Fibroblast of skin of abdomen (primary cell): ENCODE results near the gene AP1M2.
"Not testable (repeated sequence)": the region's sequence is repeated elsewhere in the genome, so short reads cannot be mapped to it uniquely, and the experiment has no call there.

Source experiments
- DNase-seq: peaks from one replicate; pipeline ENCODE4 v3.0.0-alpha.2; 2013

The AP1M2 gene

DNA sequence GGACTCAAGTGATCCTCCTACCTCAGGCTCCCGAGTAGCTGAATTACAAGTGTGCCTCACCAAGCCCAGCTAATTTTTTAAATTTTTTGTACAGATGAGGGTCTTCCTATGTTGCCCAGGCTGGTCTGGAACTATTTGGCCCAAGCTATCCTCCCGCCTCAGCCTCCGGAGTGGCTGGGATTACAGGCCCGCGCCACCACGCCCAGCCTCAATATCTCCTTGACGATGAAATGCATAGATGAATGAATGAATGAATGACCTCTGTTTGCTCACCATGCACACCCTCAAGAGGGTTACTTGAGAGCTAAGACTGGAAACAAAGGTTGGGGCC is 14.9 kb upstream of the AP1M2 start:
- no peak for DNase-seq

- no peak for DNase-seq
Observed at GRCh38 chr19:10600149-10600548, 13.0 kb upstream of the AP1M2 start.

- DNase-seq = no peak
Observed at GRCh38 chr19:10593820-10594637, 6.9 kb upstream of the AP1M2 start.

GRCh38 chr19:10593148-10593547 is 6.0 kb upstream of the AP1M2 start:
- no peak for DNase-seq

- DNase-seq = no peak
Observed at GRCh38 chr19:10587839-10588150, 683 bp upstream of the AP1M2 start.

- no peak for DNase-seq
Observed at GRCh38 chr19:10586396-10586795, 716 bp downstream of the AP1M2 start.

DNA sequence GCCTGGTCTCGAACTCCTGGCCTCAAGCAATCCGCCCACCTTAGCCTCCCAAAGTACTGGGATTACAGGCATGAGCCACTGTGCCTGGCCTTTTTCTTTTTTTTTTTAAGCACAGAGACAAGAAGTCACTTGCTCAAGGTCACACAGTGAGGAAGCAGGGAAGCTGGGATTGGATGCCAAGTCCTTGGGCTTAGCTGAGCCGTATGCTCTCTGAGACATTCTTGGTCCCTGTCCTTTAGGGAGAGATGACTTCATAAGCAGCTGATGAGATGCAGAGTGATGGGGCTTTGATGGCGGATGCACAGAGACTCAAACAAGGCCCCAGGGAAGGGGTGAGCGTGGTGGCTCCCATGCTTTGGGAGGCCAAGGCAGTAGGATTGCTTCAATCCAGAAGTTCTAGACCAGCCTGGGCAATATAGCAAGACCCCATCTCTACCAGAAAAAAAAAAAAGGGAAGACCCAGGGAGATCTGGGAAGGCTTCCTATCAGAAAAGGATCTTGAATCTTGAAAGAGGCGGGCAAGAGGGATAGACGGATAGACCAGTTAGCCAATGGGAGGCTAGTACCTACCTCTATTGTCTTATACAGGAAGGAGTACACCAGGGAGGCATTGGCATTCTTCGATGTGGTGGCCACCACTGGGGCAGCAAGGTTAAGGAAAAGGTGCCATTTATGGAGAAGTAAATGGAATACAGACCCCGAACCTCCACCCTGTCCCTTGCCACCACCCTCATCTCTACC is 3.9 kb downstream of the AP1M2 start:
- DNase-seq = no peak

DNA sequence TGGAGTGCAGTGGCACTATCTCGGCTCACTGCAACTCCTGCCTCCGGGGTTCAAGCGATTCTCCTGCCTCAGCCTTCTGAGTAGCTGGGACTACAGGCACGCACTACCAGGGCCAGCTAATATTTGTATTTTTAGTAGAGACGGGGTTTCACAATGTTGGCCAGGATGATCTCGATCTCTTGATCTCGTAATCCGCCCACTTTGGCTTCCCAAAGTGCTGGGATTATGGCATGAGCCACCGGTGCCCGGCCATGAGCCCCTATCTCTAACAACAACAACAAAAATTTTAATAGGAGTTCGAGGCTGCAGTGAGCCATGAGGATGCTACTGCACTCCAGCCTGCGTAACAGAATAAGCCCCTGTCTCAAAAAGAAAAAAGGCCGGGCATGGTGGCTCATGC is 5.0 kb downstream of the AP1M2 start:
- DNase-seq = no peak

DNA sequence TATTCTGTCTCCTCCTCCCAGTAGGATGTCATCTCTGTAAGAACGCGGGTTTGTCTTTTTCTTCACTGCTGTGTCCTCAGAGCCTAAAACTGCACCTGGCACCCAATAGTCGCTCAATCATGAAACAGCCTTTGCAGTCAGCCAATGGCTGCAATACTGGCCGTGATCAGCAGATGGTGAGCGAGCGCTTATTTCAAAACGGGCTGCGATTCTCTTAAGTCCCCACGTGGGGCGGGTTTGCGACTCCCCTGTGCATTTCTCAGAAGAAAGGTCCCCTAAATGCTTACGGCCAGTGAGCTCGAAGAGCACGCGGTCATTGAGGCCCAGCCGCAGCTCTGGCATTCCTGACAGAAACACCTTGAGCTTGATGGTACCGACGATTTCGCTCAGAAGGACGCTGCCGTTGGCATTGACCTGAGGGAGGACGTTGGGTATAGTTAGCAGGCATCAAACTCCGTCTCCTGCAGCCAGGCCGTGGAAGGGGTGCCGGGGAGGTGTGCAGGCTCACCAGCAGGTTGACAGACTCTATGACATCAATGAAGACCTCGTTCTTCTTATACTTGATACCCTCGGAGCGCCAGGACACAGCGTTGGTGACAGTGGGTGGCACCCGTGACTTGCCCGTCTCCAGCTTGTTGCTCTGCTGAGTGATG is 6.0 kb downstream of the AP1M2 start:
- DNase-seq = peak; percentile 87

GRCh38 chr19:10577951-10578350 is 9.2 kb downstream of the AP1M2 start:
- DNase-seq = no peak

- DNase-seq = no peak
Observed at GRCh38 chr19:10575011-10575716, 11.9 kb downstream of the AP1M2 start.

- no peak for DNase-seq
Observed at GRCh38 chr19:10574462-10574861, 12.7 kb downstream of the AP1M2 start.

- DNase-seq = not testable (repeated sequence)
Observed at GRCh38 chr19:10573793-10574192, 13.3 kb downstream of the AP1M2 start.

- DNase-seq = peak; percentile 99
Observed at GRCh38 chr19:10568826-10569651, 18.1 kb downstream of the AP1M2 start, which contains the start of gene CDKN2D. Gene CDKN2D (minus strand): TSS chr19:10568979. CDS start chr19:10568653, 326 bp downstream.

- no peak for DNase-seq
Observed at GRCh38 chr19:10568062-10568825, 18.9 kb downstream of the AP1M2 start.

GRCh38 chr19:10567656-10568055 is 19.5 kb downstream of the AP1M2 start:
- no peak for DNase-seq

DNA sequence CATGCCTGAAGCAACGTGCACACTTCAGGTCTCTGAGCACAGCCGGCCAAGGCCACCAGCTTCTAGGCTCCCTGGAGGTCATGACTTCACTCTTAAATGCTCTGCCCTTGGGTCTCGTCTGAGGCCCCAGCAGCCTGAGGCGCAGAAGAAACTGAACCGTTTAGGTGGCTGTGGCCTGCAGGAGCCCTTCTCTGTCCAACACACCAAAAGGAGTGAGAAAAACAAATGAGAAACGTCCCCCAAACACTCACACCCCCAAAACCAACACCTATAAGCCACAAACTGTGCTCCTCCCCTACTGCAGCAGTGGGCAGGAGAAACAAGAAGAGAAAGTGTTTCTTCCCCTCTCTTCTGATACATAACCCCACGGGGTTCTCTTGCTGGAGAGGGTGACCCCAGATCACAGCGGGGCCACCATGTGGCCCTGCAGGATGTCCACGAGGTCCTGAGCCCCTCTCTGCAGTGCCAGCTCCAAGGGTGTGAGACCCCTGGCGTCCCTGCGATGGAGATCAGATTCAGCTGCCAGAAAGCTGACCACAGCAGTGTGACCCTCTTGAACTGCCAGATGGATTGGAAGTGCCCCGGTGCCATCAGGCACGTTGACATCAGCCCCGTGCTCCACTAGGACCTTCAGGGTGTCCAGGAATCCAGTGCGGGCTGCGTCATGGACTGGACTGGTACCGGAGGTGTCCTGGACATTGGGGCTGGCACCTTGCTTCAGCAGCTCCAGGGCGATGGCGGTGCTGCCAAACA is 20.3 kb downstream of the AP1M2 start:
- no peak for DNase-seq

GRCh38 chr19:10566408-10566657 is 20.8 kb downstream of the AP1M2 start:
- DNase-seq = no peak

GRCh38 chr19:10565567-10566407 is 21.3 kb downstream of the AP1M2 start, which contains the start of gene KRI1:
Gene KRI1 (minus strand): TSS chr19:10566010. CDS start chr19:10565999, 11 bp downstream.
- peak; percentile 97 for DNase-seq
